ENCODE measurements around the gene GSTT2.
"Not testable (repeated sequence)": the region's sequence is repeated elsewhere in the genome, so short reads cannot be mapped to it uniquely, and the experiment has no call there.

GSTT2 gene

DNA sequence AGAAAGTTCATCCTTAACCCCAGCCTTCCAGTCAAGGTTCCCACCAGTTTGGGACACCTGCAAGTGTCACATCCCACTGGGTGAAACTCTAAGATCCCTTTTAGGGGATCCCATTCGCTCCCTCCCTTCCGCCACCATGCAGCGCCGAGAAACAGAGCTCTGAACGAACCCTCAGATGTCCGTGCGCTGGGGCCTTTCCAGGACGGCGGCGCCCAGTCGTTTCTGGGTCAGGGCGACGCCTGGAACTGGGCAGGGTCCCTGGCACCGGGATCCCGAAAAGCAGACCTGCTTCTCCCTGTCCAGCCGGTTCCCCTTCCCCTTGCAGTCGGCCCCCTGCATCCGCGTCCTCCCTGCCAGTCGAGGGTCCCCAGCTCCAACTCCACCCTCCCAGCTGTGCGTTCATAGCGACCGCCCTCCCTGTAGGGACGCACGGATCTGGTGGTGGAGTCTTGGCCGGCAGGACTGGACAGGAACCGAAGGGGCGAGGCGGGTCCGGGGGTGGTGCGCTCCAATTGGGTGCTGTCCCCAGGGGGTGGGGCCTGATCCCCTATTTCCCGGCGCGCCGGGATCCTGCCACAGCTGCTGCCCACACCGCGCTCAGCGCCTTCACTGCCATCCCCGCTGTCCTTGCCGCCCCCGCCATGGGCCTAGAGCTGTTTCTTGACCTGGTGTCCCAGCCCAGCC lies at the start of gene GSTT2:
Gene GSTT2 (plus strand): TSS at position 578 of the 684 bp plus-strand sequence.
- DNase-seq: not testable (repeated sequence)

DNA sequence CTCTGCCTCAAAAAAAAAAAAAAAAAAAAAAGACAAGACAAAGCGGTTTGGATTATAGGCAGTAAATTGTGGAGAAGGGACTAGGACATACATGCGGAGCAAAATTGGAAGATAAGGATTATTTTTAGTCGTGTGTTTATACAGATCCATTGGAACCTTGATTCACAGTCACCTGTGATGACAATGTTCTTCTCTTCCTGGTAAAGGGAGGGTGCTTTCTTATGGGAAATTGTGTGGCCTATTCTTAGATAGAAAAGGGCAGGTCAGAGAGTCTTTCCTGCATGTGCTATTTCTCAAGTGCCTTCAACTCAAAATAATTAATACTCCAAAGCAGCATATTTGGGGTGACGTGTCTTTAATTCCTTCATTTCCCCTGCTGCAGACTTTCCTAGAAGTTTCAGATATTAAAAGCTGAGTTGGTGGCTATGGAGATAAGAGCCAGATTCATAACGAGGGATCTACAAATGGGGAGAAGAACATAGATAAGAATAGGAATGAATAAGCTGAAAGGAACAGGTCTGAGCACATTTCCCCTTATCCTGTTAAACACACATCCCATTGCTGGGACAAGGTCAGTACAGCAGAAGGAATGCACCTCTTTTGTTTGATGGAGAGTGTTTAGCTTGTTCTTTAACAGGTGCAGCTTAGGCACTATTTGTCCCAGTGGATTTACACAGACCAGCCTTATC lies 41.5 kb upstream of the GSTT2 start:
- DNase-seq: no peak

GRCh38 chr22:23939017-23939357 lies 40.9 kb upstream of the GSTT2 start:
- DNase-seq: no peak

DNA sequence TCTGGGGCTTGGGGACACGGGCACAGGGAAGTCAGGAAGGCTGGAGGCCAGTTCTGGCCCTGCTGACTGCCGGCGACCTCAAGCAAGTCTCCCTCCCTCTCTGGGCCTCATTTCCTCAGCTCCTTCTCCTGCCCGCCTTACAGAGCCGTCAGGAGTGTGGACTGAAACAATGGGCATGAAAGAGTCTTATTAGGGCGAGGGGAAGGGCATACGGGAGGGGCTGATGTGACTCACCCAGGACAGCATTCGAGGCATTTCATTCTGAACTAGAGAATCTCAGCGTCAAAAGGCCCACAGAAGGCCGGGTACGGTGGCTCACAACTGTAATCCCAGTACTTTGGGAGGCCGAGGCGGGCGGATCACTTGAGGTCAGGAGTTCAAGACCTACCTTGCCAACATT lies 39.8 kb upstream of the GSTT2 start:
- DNase-seq: not testable (repeated sequence)

DNA sequence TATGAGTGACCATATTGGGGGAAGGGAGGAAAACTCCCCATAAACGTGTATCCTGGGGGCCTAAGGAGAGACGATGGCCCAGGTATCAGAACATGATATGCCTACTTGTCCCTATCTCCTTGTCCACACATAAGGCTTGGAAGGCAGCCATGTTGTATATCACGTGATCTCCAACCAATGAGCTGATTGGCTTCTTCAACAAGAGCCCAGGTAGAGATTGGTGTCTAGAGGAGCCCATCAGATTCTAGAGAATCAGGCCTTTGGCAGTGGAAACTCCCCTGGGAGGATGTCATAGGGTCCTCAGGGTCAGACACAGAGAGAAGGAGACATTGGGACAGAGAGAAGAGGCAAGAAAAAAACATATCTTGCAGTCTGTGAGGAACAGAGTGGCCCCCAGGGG lies 32.5 kb upstream of the GSTT2 start:
- DNase-seq: not testable (repeated sequence)

DNA sequence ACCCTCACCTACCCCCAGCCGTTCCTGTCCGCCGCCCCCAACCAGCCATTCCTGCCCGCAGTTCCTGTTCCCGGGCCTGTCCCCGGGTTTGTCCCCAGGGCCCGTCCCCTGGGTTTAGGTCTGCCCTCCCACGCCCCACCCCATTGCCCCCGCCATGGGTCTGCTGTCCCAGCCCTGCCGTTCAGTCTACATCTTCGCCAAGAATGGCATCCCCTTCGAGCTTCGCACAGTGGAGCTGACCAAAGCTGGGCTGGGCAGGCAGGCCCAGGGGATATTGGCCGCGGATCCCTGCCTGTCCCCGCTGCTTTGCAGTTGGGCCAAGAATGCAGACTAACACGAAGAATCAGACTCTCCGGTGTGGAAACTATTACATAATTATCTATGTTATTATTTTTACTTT lies 30.2 kb upstream of the GSTT2 start:
- DNase-seq: not testable (repeated sequence)

- not testable (repeated sequence) for DNase-seq
These were observed 28.6 kb upstream of the GSTT2 start for GRCh38 chr22:23951383-23951782.

- DNase-seq: not testable (repeated sequence)
These were observed 27.0 kb upstream of the GSTT2 start for GRCh38 chr22:23952794-23953405.

GRCh38 chr22:23953485-23953884 lies 26.4 kb upstream of the GSTT2 start:
- not testable (repeated sequence) for DNase-seq

GRCh38 chr22:23954193-23954990 lies 25.5 kb upstream of the GSTT2 start:
- DNase-seq: not testable (repeated sequence)

GRCh38 chr22:23954991-23955305 lies 25.0 kb upstream of the GSTT2 start:
- not testable (repeated sequence) for DNase-seq

DNA sequence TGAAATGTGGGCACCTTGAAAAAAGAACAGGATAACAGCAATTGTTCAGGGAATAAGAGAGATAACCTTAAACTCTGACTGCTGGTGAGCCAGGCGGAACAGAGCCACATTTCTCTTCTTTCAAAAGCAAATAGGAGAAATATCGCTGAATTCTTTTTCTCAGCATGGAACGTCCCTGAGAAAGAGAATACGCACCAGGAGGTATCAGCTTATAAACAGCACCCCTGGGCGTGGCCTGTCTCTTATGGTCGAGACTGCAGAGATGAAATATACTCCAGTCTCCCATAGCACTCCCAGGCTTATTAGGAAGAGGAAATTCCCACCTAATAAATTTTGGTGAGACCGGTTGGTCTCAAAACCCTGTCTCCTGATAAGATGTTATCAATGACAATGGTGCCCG lies 24.0 kb upstream of the GSTT2 start:
- not testable (repeated sequence) for DNase-seq

- DNase-seq: peak; percentile 31 to 58
These were observed 23.5 kb upstream of the GSTT2 start for GRCh38 chr22:23956301-23956900.

DNA sequence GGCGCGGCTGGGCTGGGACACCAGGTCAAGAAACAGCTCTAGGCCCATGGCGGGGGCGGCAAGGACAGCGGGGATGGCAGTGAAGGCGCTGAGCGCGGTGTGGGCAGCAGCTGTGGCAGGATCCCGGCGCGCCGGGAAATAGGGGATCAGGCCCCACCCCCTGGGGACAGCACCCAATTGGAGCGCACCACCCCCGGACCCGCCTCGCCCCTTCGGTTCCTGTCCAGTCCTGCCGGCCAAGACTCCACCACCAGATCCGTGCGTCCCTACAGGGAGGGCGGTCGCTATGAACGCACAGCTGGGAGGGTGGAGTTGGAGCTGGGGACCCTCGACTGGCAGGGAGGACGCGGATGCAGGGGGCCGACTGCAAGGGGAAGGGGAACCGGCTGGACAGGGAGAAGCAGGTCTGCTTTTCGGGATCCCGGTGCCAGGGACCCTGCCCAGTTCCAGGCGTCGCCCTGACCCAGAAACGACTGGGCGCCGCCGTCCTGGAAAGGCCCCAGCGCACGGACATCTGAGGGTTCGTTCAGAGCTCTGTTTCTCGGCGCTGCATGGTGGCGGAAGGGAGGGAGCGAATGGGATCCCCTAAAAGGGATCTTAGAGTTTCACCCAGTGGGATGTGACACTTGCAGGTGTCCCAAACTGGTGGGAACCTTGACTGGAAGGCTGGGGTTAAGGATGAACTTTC lies 18.7 kb upstream of the GSTT2 start, which contains the start of gene GSTT2B:
Gene GSTT2B (minus strand): TSS at position 112 of the 688 bp plus-strand sequence. CDS start 64 bp downstream, at position 48.
- DNase-seq: not testable (repeated sequence)

DNA sequence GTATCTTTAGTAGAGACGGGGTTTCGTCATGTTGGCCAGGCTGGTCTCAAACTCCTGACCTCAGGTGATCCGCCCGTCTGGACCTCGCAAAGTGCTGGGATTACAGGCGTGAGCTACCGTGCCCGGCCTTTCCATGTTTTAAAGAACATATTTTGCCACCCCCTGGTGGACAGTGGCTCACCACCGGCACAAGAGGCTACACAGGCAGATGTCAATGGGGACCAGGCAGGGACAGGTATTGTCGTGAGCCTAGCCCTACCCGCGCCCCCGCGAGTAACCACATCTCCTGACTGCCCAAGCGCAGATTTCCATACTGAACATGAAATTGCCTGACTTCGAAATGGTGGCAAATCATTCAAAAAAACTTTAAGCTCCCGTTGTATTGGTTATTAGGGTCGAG lies 13.8 kb upstream of the GSTT2 start:
- DNase-seq: not testable (repeated sequence)

- DNase-seq: not testable (repeated sequence)
These were observed 13.4 kb upstream of the GSTT2 start, which contains the start of gene DDTL for GRCh38 chr22:23966568-23966967. Gene DDTL, plus strand, starts transcription at chr22:23966888. Its CDS starts 27 bp downstream, at chr22:23966915.

GRCh38 chr22:23969071-23969470 lies 10.9 kb upstream of the GSTT2 start:
- no peak for DNase-seq

GRCh38 chr22:23970201-23970641 lies 9.7 kb upstream of the GSTT2 start:
- DNase-seq: no peak

GRCh38 chr22:23970816-23971486 lies 9.0 kb upstream of the GSTT2 start:
- no peak for DNase-seq

- DNase-seq: not testable (repeated sequence)
These were observed 8.0 kb upstream of the GSTT2 start for GRCh38 chr22:23971927-23972326.

DNA sequence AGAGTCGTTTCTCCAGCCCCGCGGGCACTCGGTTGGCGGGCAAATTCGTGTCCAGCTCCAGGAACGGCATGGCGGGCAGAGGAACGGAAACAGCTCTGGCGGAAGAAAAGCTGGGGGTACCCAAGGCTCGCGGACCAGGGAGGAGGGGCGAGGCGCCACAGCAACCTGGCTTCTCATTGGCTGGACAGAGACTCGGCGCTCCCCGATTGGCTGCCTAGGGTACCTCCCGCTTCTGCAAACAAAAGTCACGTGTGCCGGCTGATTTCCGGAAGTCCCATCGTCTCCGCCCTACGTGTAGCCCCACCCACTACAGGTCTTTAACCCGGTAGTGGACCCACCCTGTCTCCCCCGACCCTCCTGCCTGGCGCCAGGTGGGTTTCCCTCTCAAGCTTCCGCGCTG lies 5.6 kb upstream of the GSTT2 start, which contains the start of gene DDT:
Gene DDT (minus strand): TSS at position 97 of the 400 bp plus-strand sequence. CDS start 27 bp downstream, at position 70.
- not testable (repeated sequence) for DNase-seq
